Stimulated activated CD4-positive, alpha-beta T cell treated with anti-CD3 and anti-CD28 coated beads, Interleukin-2, amount 100 ng/mL, for 24 hours (primary cell): Measurements from ENCODE around the gene INPP5J.
"Not testable (repeated sequence)": the region's sequence is repeated elsewhere in the genome, so short reads cannot be mapped to it uniquely, and the experiment has no call there.

ENCODE experiments used
- DNase-seq, 2 donors: peaks; one replicate each; pipeline ENCODE4 v3.0.0-alpha.2; 2020

INPP5J gene, protein sequence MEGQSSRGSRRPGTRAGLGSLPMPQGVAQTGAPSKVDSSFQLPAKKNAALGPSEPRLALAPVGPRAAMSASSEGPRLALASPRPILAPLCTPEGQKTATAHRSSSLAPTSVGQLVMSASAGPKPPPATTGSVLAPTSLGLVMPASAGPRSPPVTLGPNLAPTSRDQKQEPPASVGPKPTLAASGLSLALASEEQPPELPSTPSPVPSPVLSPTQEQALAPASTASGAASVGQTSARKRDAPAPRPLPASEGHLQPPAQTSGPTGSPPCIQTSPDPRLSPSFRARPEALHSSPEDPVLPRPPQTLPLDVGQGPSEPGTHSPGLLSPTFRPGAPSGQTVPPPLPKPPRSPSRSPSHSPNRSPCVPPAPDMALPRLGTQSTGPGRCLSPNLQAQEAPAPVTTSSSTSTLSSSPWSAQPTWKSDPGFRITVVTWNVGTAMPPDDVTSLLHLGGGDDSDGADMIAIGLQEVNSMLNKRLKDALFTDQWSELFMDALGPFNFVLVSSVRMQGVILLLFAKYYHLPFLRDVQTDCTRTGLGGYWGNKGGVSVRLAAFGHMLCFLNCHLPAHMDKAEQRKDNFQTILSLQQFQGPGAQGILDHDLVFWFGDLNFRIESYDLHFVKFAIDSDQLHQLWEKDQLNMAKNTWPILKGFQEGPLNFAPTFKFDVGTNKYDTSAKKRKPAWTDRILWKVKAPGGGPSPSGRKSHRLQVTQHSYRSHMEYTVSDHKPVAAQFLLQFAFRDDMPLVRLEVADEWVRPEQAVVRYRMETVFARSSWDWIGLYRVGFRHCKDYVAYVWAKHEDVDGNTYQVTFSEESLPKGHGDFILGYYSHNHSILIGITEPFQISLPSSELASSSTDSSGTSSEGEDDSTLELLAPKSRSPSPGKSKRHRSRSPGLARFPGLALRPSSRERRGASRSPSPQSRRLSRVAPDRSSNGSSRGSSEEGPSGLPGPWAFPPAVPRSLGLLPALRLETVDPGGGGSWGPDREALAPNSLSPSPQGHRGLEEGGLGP

DNA sequence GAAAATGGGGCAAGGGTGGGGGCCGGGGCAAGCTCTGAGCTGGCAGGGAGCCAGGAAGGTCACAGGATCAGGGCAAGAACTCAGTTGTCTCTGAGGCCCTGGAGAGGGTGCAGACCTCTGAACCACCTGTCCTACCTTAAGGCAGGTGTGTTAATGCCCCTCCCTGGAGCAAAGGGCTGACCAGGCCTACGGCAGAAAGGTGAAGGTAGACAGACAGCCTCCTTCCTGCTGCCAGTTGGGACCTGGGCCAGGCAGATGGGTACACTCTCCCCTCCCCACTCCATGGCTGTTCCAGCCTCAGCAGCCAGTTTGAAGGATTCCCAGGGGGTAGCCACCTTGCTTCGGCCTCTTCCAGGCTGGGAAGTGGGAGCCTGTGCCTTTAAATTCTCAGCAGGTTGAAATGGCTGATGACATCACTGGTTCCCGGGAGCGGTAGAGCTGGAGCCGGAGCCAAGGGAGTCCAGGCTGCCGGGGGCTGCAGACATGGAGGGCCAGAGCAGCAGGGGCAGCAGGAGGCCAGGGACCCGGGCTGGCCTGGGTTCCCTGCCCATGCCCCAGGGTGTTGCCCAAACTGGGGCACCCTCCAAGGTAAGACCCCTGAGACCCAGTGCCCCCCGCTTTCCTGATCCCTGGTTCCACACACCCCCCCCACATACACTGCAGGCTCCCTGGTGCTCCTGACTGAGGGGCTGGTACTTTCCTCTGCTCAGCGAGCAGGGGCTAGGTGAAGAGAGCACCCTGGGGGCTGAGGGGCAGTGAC lies at the start of gene INPP5J:
Gene INPP5J, plus strand, starts transcription at position 435 of the 760 bp plus-strand sequence. Its CDS starts 49 bp downstream, at position 484.
- no peak for DNase-seq

DNA sequence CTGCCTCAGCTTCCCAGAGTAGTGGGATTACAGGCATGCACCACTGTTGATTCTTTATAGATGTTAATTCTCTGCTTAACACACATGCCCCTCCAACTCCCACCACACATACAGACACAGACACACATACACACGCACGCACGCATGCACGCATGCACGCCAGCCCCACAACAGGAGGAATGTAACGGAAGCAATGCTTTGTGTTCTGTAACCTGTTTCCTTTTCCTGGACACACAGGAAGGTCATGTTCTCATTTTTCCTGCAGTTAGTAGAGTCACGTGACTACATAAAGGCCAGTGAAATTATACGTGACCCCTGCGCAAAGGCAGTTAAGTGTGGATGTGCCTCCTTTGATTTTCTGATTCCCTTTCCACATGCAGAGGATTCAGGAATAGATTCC lies 49.6 kb upstream of the INPP5J start:
- DNase-seq = not testable (repeated sequence)

DNA sequence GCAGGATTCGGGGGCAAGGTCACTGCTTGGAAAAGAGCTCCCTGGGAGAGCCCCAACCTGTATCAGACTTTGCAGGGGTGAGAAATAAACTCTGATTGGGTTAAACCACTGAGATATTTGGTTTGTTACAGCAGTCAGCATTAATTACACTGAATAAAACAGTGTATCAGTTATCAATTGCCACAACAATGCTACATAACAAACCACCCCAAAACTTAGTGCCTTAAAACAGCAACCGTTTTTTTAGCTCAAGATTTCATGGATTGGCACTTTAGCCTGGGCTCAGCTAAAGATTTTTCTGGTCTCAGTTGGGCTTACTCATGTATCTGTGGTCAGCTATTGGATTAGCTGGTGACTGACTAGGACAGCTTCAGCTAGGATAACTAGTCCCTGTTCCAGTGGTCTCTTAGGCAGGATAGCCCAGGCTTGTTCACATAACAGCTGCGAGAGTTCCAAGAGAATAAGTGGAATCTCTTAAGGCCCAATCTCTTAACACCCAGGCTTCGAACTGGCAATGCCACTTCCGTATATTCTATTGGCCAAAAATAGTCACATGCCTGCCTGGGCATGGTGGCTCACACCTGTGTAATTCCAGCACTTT lies 49.1 kb upstream of the INPP5J start:
- not testable (repeated sequence) for DNase-seq

DNA sequence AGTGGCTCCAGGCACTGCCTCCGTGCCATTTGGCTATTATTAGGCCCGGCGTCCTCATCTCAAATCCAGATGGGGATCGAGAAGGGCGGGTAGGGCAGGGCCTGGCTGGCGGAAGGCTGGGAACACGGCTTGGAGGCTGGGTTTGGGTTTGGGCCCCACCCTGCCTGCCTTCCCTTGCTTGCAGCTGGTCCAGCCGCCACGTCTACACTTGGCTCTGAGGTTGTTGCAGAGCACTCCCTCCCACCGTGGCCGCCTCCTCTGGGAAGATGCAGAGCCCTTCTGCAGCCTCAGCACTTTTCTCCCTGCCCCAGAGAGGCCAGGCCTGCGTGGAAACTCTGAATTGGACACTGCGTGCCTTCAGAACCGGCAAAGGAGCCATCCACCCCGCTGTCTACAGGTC lies 46.8 kb upstream of the INPP5J start:
- DNase-seq = no peak

DNA sequence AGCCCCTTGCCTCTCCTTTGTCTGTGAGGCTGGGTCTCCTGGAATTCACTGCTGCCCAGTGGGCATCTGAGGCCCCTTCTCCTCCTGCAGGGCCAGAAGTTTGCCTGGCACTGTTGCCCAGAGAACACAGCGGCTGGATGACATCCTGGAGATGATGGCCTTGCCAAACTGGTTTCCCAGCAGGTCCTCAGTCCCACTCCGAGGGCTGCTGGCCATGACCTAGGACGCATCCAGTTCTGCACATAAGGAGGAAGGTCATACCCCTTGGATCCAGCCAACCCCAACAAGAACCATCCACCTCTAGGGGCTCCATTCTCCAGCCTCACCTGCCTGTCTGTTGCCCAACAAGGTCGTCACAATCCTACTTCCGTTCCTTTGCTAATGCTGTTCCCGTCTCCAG lies 45.1 kb upstream of the INPP5J start:
- no peak for DNase-seq

GRCh38 chr22:31078389-31078788 lies 44.4 kb upstream of the INPP5J start:
- DNase-seq = not testable (repeated sequence)

DNA sequence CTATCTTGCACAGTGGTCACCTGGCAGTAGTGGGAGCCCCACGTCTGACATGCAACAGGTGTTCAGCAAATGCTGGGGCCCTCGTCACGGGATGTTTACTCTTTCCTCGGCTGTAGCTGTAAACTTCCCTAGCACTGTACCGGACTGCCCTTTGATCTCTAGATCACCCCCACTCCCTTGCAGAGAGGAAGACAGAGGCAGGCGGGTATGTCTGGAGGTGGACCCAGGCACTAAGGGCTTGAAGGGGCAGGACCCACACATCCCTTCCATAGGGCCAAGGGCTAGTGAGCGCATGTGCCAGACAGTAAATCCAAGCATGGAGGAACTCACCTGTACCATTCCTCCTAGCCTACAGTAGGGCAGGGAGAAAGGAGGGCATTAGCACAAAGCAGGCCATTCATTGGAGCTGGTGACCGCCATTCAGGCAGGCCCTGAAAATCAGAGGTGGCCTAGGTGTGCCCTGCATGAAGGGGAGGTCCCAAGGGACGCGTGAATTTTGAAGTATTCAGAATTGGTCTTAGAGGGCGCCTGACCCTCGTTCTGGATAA lies 43.6 kb upstream of the INPP5J start:
- DNase-seq = no peak

- DNase-seq = no peak
Measured at GRCh38 chr22:31080164-31080847, 42.5 kb upstream of the INPP5J start.

DNA sequence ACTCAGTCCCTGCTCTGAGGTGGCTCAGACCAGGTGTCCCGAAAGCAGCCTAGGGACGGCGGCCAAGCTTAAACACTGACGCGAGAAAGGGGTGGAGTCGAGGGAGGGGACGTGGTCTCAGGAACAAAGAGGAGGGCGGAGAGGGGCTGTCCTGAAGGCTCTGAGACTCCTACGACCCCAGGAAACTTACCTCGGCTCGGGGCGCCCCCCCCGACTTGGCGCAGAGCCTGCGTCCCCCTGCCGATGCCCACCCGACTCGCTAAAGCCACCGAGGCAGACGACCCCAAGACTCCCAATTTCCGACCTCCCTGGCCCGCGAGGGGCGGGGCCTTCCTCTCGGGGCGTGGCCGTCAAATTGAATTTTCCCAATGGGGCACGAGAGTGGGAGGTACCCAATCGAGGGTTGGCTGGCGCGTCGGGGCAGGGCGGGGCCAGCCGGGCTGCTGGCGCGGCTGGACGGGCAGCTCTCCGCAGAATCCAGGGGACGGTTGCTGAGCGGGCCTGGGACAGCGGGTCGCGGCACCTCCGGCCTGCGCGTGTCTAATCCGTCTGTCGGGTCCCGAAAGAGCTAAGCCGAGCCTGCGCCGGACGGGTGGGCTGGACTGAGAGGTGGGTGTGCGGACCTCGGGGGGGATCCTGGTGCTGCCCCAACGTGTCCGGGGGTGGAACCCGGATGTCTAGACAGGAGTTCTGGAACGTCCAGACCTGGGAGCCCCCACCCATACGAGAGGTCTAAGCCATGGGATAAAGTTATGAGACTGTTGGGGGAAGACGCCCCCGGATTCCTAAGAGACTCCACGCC lies 41.7 kb upstream of the INPP5J start, which contains the start of gene SMTN:
Gene SMTN, plus strand, starts transcription at position 471 of the 802 bp plus-strand sequence. CDS start 1,941 bp downstream, outside the sequence.
- peak; percentile 91 to 93 for DNase-seq

- DNase-seq = peak in 1 of 2 donors; percentile 32
Measured at GRCh38 chr22:31081963-31082605, 40.7 kb upstream of the INPP5J start.

- peak; percentile 69 to 76 for DNase-seq
Measured at GRCh38 chr22:31082606-31083376, 40.0 kb upstream of the INPP5J start.

DNA sequence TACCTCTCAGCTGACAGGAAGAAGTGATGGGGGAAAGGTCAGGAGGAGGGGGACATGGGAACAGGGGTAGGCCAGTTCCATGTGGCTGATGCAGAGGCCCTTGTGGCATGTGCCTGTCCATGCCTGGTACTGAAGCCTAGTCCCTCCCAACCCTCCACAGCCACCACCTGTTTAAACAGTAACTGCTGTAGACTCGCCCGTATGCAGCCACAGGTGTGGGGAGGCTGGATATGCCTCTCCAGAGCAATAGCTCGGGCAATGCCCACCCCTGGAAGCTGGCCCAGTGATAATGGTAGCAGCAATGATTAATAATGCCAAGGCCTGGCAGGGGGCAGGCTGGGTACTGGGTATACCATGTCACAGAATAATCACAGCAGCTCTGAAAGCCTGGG lies 39.4 kb upstream of the INPP5J start:
- no peak for DNase-seq

GRCh38 chr22:31083923-31084810 lies 38.6 kb upstream of the INPP5J start:
- DNase-seq = peak in 1 of 2 donors; percentile 31

- peak; percentile 90 to 93 for DNase-seq
Measured at GRCh38 chr22:31084811-31085492, 37.8 kb upstream of the INPP5J start.

GRCh38 chr22:31085493-31085824 lies 37.3 kb upstream of the INPP5J start:
- DNase-seq = no peak

- no peak for DNase-seq
Measured at GRCh38 chr22:31085928-31086327, 36.8 kb upstream of the INPP5J start.

DNA sequence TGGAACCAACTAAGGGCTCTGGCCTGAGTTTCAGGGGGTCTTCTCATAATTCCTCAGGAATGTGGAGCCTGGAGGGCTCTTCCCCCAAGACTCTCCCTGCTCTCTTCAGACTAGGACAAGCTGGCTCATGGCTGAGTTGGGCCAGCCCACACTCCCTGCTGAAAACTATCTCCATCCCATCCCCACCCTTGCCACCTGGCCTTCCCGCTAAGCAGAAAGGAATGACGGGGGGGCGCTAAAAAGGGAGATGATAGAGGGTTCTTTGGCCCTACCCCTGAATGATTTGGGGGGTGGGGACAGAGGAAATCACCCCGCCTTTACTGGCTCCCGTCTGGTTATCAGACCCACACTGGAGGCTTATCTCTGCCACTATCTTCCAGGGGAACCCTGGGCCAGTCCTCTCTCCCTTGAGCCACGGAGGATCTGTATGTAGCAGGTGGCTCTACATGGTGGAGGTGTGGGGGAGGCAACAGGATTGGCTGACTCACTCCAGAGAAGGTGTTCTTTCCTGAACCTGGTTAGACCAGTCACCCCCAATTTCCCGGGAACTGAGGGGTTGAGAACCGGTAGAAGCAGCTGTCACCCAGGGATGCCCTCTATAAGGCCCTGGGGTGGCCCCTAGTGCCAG lies 35.9 kb upstream of the INPP5J start:
- DNase-seq = no peak
